ENCODE results near the gene TRIM56. TPM values are rescaled to one million over a fixed set of nuclear protein-coding genes. Genes with fewer than 3 reads are reported as not detected.

TRIM56 gene
- total and polyA plus RNA-seq, 9 of the 15 experiments (the other 6 are each of a cell fraction or from before 2014, with no cell fraction given): 2.0 to 29.7 (median 11.6) TPM

DNA sequence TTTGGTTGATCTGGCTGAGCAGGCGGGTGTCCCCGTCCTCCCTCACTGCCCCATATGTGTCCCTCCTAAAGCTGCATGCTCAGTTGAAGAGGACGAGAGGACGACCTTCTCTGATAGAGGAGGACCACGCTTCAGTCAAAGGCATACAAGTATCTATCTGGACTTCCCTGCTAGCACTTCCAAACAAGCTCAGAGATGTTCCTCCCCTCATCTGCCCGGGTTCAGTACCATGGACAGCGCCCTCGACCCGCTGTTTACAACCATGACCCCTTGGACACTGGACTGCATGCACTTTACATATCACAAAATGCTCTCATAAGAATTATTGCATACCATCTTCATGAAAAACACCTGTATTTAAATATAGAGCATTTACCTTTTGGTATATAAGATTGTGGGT lies 26.9 kb upstream of the TRIM56 start (continued):
- TF ChIP-seq MAZ (CRISPR knock-in tag; conservative IDR thresholded peaks at IDR 0.05 in 1 of 2, IDR thresholded peaks at IDR 0.05 in 1 of 2) (peak in 1 of 2 experiments; percentile 79; a peak in 2 of 4 replicates), JUND (IDR thresholded peaks at IDR 0.05; ENCODE audit: borderline replicate concordance, low read depth, low read length) (no peak), JUND (tag; IDR thresholded peaks at IDR 0.05; ENCODE audit: borderline replicate concordance, low read depth, low read length) (peak; percentile 22; the same call in 1 of the 3 replicates), RCOR1 (IDR thresholded peaks at IDR 0.05; ENCODE audit: borderline replicate concordance in 1 of 2, low read depth in 2 of 2, low read length in 2 of 2) (peak in 1 of 2 experiments; percentile 88; a peak in 2 of 4 replicates), MYNN (IDR thresholded peaks at IDR 0.05) (no peak), MYNN (CRISPR knock-in tag; IDR thresholded peaks at IDR 0.05) (peak; percentile 42; the same call in 1 of the 2 replicates), JUNB (CRISPR knock-in tag; conservative IDR thresholded peaks at IDR 0.05) (no peak), ELF1 (tag; IDR thresholded peaks at IDR 0.05) (no peak), FOXK1 (CRISPR knock-in tag; IDR thresholded peaks at IDR 0.05; ENCODE audit: borderline replicate concordance) (0 out of 2 replicates have a peak, but pooled peaks have one; percentile 42), CXXC5 (CRISPR knock-in tag; IDR thresholded peaks at IDR 0.05) (0 out of 2 replicates have a peak, but pooled peaks have one; percentile 22), GABPB1 (CRISPR knock-in tag; IDR thresholded peaks at IDR 0.05) (peak; percentile 54; the same call in 1 of the 2 replicates), CBX3 (IDR thresholded peaks at IDR 0.05; ENCODE audit: borderline replicate concordance in 1 of 2, low read length in 2 of 2) (peak in 1 of 2 experiments; percentile 62; a peak in 1 of 3 replicates), MIER1 (IDR thresholded peaks at IDR 0.05; ENCODE audit: low read depth) (peak; percentile 98), KAT8 (IDR thresholded peaks at IDR 0.05; ENCODE audit: low read depth) (no peak), ZFP1 (CRISPR knock-in tag; IDR thresholded peaks at IDR 0.05) (0 out of 2 replicates have a peak, but pooled peaks have one; percentile 13), EHMT2 (IDR thresholded peaks at IDR 0.05) (peak; percentile 99)
- TF ChIP-seq, protein P1, sequence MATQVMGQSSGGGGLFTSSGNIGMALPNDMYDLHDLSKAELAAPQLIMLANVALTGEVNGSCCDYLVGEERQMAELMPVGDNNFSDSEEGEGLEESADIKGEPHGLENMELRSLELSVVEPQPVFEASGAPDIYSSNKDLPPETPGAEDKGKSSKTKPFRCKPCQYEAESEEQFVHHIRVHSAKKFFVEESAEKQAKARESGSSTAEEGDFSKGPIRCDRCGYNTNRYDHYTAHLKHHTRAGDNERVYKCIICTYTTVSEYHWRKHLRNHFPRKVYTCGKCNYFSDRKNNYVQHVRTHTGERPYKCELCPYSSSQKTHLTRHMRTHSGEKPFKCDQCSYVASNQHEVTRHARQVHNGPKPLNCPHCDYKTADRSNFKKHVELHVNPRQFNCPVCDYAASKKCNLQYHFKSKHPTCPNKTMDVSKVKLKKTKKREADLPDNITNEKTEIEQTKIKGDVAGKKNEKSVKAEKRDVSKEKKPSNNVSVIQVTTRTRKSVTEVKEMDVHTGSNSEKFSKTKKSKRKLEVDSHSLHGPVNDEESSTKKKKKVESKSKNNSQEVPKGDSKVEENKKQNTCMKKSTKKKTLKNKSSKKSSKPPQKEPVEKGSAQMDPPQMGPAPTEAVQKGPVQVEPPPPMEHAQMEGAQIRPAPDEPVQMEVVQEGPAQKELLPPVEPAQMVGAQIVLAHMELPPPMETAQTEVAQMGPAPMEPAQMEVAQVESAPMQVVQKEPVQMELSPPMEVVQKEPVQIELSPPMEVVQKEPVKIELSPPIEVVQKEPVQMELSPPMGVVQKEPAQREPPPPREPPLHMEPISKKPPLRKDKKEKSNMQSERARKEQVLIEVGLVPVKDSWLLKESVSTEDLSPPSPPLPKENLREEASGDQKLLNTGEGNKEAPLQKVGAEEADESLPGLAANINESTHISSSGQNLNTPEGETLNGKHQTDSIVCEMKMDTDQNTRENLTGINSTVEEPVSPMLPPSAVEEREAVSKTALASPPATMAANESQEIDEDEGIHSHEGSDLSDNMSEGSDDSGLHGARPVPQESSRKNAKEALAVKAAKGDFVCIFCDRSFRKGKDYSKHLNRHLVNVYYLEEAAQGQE (IDR thresholded peaks at IDR 0.05; ENCODE audit: borderline replicate concordance): peak; percentile 100
- TF ChIP-seq, protein P1 (CRISPR knock-in tag; IDR thresholded peaks at IDR 0.05; ENCODE audit: low read depth): peak; percentile 98
- TF ChIP-seq, protein P2, sequence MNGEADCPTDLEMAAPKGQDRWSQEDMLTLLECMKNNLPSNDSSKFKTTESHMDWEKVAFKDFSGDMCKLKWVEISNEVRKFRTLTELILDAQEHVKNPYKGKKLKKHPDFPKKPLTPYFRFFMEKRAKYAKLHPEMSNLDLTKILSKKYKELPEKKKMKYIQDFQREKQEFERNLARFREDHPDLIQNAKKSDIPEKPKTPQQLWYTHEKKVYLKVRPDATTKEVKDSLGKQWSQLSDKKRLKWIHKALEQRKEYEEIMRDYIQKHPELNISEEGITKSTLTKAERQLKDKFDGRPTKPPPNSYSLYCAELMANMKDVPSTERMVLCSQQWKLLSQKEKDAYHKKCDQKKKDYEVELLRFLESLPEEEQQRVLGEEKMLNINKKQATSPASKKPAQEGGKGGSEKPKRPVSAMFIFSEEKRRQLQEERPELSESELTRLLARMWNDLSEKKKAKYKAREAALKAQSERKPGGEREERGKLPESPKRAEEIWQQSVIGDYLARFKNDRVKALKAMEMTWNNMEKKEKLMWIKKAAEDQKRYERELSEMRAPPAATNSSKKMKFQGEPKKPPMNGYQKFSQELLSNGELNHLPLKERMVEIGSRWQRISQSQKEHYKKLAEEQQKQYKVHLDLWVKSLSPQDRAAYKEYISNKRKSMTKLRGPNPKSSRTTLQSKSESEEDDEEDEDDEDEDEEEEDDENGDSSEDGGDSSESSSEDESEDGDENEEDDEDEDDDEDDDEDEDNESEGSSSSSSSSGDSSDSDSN (IDR thresholded peaks at IDR 0.05; ENCODE audit: borderline replicate concordance in 1 of 2, low read depth in 2 of 2, low read length in 2 of 2): no peak

Data from K562 (cell line).